ENCODE data around the gene SPAG9.
A peak's percentile ranks its signal among the peaks of the same experiment; 100 is the strongest.
"Not testable (repeated sequence)": the region's sequence is repeated elsewhere in the genome, so short reads cannot be mapped to it uniquely, and the experiment has no call there.

Gene SPAG9

GRCh38 chr17:50954641-50955121 lies 166.0 kb downstream of the SPAG9 start:
- no peak for DNase-seq (ENCODE audit: low read depth, low spot score)

GRCh38 chr17:50953831-50954601 lies 166.7 kb downstream of the SPAG9 start:
- DNase-seq (ENCODE audit: low read depth, low spot score): peak; percentile 46

- no peak for DNase-seq (ENCODE audit: low read depth, low spot score)
These were observed 167.2 kb downstream of the SPAG9 start for GRCh38 chr17:50953518-50953830.

GRCh38 chr17:50952889-50953288 lies 167.8 kb downstream of the SPAG9 start:
- no peak for DNase-seq (ENCODE audit: low read depth, low spot score)

GRCh38 chr17:50952013-50952412 lies 168.7 kb downstream of the SPAG9 start:
- no peak for DNase-seq (ENCODE audit: low read depth, low spot score)

GRCh38 chr17:50949989-50950877 lies 170.4 kb downstream of the SPAG9 start:
- DNase-seq (ENCODE audit: low read depth, low spot score): peak; percentile 76

DNA sequence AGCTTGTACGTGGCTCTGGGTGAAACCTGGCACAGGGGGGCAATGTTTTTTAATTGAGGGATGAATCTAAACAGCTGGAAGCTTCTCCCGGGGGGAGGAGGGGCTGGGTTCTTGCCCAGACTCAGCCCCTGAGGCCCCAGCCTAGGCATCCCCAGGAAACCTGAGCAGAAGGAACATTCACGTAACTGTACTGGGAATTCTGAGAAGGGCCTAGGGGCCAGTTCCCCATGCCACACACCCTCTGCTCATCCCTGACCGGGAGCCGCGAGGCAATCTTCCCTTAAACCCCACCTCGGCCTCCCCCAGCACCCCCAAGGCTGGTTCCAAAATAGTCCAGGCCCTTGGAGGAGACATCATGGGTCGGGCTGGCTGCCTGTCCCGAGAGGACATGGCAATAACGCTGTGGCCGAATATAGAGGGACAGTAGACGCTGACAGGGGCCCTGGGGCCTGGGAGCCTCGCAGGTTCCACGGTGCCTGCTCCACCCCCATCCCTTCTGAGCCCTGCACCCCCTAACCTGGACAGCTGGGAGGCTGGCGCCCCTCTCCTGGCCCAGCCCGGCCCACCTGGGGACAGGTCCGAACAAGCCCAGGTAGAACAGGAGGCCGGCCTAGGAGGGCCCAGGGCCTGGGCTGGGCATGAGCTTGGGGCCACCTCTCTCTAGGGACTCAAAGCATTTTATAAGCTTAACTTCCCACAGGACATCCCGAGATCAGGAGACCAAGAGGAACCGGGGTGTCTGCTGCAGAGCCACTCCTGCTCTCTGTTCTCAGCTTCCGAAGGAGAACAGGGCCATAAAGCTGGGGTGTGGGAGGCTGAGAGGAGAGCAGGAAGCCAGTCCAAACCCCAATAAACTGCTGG lies 171.3 kb downstream of the SPAG9 start:
- no peak for DNase-seq (ENCODE audit: low read depth, low spot score)

- DNase-seq (ENCODE audit: low read depth, low spot score): no peak
These were observed 172.0 kb downstream of the SPAG9 start for GRCh38 chr17:50948711-50949110.

GRCh38 chr17:50947782-50948543 lies 172.7 kb downstream of the SPAG9 start:
- DNase-seq (ENCODE audit: low read depth, low spot score): no peak

DNA sequence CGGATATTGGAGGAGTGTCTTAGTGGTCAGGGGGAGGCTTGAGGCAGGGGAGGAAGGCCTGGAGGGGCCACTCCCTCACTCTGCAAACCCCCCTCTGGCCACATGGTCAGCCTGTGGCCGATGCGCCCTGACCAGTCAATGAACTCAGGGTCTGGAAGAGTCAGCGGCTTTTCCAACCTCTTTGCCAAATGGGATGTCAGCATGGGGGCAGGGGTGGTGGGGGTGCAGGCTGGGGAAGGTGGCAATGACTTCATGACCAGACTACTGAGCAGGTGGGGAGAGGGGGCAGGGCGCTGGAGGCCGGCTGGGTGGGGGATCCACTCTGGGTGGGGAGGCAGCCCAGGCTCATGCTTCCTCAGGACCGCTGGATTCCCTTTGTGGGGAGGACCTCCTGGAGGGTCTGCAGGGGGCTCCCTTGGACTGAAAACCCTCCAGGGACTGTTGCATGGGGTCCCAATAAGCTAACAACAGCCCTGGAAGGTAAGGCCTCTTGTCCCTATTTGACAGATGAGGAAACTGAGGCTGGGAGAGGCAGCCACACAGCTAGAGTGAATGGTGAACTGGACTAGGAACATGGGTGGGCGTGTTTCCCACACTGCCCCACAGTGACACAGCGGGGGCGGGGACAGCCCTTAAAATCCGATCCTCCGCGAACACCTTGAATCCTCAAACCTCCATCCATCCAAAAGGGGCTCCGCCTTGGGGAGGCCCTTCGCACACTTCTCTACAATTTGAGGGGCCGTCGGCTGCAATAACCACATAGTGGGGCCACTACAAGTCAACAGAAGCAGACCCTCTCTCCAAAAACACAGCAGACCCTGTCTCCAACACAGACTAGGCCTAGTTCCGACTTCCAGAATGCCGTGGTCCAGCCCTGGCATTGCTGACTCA lies 173.5 kb downstream of the SPAG9 start:
- DNase-seq (ENCODE audit: low read depth, low spot score): no peak

GRCh38 chr17:50946223-50946890 lies 174.3 kb downstream of the SPAG9 start:
- no peak for DNase-seq (ENCODE audit: low read depth, low spot score)

GRCh38 chr17:50945779-50946222 lies 174.9 kb downstream of the SPAG9 start:
- no peak for DNase-seq (ENCODE audit: low read depth, low spot score)

DNA sequence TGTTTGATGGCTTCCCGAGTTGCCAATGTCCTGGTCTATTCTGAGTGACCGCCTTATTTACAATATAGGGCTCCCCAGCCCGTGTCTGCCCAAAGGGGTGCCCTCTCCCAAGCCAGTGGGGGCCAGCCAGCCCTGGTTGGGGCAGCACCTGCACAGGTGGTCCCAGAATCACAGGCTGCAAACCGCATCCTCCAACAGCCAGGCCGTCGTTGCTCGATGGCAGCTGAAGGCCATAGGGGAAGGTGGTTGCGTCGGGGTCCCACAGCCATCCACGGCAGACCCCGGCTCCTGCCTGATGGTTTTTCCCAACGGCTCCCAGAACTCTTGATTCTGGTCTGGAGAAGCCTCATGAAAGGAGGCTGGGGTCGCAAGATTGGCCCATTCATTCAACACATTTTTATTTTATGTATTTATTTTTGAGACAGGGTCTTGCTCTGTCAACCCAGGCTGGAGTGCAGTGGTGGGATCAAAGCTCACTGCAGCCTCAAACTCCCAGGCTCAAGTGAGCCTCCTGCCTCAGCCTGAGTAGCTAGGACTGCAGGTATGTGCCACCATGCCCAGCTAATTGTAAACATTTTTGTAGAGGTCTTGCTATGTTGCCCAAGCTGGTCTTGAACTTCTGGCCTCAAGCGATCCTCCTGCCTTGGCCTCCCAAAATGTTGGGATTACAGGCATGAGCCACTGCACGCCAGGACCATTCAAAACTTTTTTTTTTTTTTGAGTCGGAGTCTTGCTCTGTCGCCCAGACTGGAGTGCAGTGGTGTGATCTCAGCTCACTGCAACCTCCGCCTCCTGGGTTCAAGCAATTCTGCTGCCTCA lies 175.6 kb downstream of the SPAG9 start:
- no peak for DNase-seq (ENCODE audit: low read depth, low spot score)

- no peak for DNase-seq (ENCODE audit: low read depth, low spot score)
These were observed 176.4 kb downstream of the SPAG9 start for GRCh38 chr17:50944054-50944901.

GRCh38 chr17:50943575-50943933 lies 177.1 kb downstream of the SPAG9 start:
- DNase-seq (ENCODE audit: low read depth, low spot score): no peak

- DNase-seq (ENCODE audit: low read depth, low spot score): not testable (repeated sequence)
These were observed 179.0 kb downstream of the SPAG9 start for GRCh38 chr17:50941676-50942048.

GRCh38 chr17:50939795-50940684 lies 180.6 kb downstream of the SPAG9 start:
- no peak for DNase-seq (ENCODE audit: low read depth, low spot score)
